Measurements from ENCODE around the gene ANOS1.
A peak's percentile ranks its signal among the peaks of the same experiment; 100 is the strongest.

ANOS1 gene

DNA sequence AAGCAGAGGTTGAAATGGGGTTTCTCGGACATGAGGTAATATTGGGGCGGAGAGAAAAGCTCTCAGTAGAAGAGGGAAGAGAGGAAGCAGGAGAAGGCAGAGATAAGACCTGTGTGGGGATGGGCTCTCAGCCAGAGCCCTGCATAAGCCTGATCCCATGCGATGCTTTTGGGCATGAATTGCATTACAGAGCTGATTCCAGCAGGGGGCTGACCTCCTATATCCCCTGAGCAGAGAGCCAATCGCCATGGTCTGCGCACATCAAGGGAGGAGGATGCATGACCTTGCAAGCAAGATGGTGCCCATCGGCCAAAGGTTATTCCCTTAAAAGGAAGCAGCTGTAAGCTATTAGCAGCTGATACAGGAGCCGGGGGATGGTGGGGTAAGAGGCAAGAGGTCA, 7.6 kb downstream of the ANOS1 start:
- no peak overlapping the region for H3K4me3 ChIP-seq (replicated peaks; ENCODE audit: insufficient read depth, low read length)
- H3K27me3 ChIP-seq (ENCODE audit: insufficient read depth, poor library complexity, severe bottlenecking), result no peaks in the 10 kb centered on the region
- DNase-seq (ENCODE audit: low read depth in 1 of 2, low spot score in 1 of 2), result peak in 1 of 2 experiments; percentile 14
- H3K27ac ChIP-seq (replicated peaks), result no peak overlapping the region
- TF ChIP-seq GABPA (IDR thresholded peaks at IDR 0.05; ENCODE audit: low read depth), result no peak
- TF ChIP-seq, protein P1, sequence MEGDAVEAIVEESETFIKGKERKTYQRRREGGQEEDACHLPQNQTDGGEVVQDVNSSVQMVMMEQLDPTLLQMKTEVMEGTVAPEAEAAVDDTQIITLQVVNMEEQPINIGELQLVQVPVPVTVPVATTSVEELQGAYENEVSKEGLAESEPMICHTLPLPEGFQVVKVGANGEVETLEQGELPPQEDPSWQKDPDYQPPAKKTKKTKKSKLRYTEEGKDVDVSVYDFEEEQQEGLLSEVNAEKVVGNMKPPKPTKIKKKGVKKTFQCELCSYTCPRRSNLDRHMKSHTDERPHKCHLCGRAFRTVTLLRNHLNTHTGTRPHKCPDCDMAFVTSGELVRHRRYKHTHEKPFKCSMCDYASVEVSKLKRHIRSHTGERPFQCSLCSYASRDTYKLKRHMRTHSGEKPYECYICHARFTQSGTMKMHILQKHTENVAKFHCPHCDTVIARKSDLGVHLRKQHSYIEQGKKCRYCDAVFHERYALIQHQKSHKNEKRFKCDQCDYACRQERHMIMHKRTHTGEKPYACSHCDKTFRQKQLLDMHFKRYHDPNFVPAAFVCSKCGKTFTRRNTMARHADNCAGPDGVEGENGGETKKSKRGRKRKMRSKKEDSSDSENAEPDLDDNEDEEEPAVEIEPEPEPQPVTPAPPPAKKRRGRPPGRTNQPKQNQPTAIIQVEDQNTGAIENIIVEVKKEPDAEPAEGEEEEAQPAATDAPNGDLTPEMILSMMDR (IDR thresholded peaks at IDR 0.05; ENCODE audit: insufficient read depth, low read length), result no peak
- TF ChIP-seq POLR2AphosphoS5 (IDR thresholded peaks at IDR 0.05; ENCODE audit: low read depth), result no peak

DNA sequence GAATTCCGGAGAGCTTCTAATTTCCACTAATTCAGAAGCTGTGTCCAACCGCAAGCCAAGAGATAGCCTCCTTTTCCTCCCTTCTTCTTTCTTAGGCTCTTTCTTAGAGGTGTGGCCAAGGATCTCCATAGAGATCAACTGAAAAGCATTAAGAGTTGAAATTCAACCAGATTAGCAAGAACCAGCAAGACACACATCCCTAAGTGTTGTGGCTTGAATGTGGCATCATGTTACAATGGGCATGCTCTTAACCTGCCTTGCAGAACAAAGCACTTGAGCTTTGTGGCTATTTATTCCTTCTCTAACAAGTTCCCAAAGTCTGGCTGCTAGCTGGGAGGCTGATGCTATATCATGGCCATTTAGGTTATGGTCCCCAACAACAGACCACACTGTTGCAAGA, 10.4 kb downstream of the ANOS1 start:
- no peak for TF ChIP-seq GABPA (IDR thresholded peaks at IDR 0.05; ENCODE audit: low read depth)
- TF ChIP-seq POLR2AphosphoS5 (IDR thresholded peaks at IDR 0.05; ENCODE audit: low read depth), result no peak
- TF ChIP-seq, protein P2, sequence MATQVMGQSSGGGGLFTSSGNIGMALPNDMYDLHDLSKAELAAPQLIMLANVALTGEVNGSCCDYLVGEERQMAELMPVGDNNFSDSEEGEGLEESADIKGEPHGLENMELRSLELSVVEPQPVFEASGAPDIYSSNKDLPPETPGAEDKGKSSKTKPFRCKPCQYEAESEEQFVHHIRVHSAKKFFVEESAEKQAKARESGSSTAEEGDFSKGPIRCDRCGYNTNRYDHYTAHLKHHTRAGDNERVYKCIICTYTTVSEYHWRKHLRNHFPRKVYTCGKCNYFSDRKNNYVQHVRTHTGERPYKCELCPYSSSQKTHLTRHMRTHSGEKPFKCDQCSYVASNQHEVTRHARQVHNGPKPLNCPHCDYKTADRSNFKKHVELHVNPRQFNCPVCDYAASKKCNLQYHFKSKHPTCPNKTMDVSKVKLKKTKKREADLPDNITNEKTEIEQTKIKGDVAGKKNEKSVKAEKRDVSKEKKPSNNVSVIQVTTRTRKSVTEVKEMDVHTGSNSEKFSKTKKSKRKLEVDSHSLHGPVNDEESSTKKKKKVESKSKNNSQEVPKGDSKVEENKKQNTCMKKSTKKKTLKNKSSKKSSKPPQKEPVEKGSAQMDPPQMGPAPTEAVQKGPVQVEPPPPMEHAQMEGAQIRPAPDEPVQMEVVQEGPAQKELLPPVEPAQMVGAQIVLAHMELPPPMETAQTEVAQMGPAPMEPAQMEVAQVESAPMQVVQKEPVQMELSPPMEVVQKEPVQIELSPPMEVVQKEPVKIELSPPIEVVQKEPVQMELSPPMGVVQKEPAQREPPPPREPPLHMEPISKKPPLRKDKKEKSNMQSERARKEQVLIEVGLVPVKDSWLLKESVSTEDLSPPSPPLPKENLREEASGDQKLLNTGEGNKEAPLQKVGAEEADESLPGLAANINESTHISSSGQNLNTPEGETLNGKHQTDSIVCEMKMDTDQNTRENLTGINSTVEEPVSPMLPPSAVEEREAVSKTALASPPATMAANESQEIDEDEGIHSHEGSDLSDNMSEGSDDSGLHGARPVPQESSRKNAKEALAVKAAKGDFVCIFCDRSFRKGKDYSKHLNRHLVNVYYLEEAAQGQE (IDR thresholded peaks at IDR 0.05; ENCODE audit: insufficient replicate concordance, low read depth), result no peak
- no peak for TF ChIP-seq SPI1 (IDR thresholded peaks at IDR 0.05; ENCODE audit: borderline replicate concordance, low read depth)
- TF ChIP-seq, protein P1 (IDR thresholded peaks at IDR 0.05; ENCODE audit: insufficient read depth, low read length), result no peak
- H3K27me3 ChIP-seq (ENCODE audit: insufficient read depth, poor library complexity, severe bottlenecking), result no peaks in the 10 kb centered on the region

DNA sequence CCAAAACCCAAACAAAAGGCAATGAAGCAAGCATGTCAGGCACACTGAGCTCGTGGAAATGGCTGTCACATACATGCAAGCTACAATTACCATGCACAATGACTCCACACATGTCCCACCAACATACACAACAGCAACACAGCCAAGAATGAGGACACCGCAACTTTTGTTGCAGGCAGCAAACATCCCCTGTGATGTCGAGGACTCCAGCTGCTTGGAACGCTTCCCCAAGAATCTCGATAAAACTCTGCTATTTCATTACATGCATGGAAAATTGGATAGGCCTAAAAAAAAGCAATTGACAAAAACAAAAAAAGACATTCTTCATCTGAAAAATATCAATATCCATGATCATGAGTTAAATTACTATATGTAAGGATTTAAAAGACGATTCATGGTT, 11.8 kb downstream of the ANOS1 start:
- Histone ChIP-seq H3K27ac (replicated peaks) (no peak overlapping the region), H3K4me3 (replicated peaks; ENCODE audit: insufficient read depth, low read length) (no peak overlapping the region), H3K27me3 (ENCODE audit: insufficient read depth, poor library complexity, severe bottlenecking) (no peaks in the 10 kb centered on the region)
- DNase-seq (ENCODE audit: low read depth in 1 of 2, low spot score in 1 of 2), result no peak
- no peak for TF ChIP-seq SPI1 (IDR thresholded peaks at IDR 0.05; ENCODE audit: borderline replicate concordance, low read depth)
- TF ChIP-seq, protein P2 (IDR thresholded peaks at IDR 0.05; ENCODE audit: insufficient replicate concordance, low read depth), result no peak
- no peak for TF ChIP-seq POLR2AphosphoS5 (IDR thresholded peaks at IDR 0.05; ENCODE audit: low read depth)
- TF ChIP-seq, protein P1 (IDR thresholded peaks at IDR 0.05; ENCODE audit: insufficient read depth, low read length), result no peak
- no peak for TF ChIP-seq GABPA (IDR thresholded peaks at IDR 0.05; ENCODE audit: low read depth)

More for the DNA sequence above, 10.4 kb downstream of the ANOS1 start:
- no peak for DNase-seq (ENCODE audit: low read depth in 1 of 2, low spot score in 1 of 2)
- Histone ChIP-seq H3K27ac (replicated peaks) (no peak overlapping the region), H3K4me3 (replicated peaks; ENCODE audit: insufficient read depth, low read length) (no peak overlapping the region)

DNA sequence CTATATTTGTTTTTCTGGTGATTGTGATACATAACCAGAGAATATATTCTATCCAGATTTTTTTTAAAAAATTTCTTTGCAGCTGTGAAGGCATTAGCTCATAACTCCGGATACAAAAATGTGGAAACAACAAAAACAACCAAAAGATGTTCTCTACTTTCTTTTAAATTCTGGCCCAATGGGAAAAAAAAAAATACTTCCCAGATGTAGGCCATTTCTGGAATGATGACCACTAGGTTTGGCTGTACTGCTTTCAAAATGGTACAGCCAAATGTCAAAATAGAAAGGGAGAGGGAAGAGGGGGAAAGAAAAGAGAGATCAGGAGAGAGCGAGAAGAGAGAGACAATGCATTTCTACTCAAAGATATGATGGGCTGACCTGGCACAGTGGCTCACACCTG, 14.6 kb downstream of the ANOS1 start:
- Histone ChIP-seq H3K27ac (replicated peaks) (no peak overlapping the region), H3K4me3 (replicated peaks; ENCODE audit: insufficient read depth, low read length) (no peak overlapping the region), H3K27me3 (ENCODE audit: insufficient read depth, poor library complexity, severe bottlenecking) (no peaks in the 10 kb centered on the region)
- no peak for TF ChIP-seq GABPA (IDR thresholded peaks at IDR 0.05; ENCODE audit: low read depth)
- no peak for TF ChIP-seq SPI1 (IDR thresholded peaks at IDR 0.05; ENCODE audit: borderline replicate concordance, low read depth)
- no peak for DNase-seq (ENCODE audit: low read depth in 1 of 2, low spot score in 1 of 2)
